Brain microvascular endothelial cell (primary cell): ENCODE results near the gene SNRPB2.

ENCODE experiments used
- DNase-seq: peaks from one replicate; pipeline ENCODE4 v3.0.0-alpha.2; 2020
- H3K27ac ChIP-seq: fragments of 250-450 bp; sonication (Bioruptor Pico); 2 replicates; pipeline ENCODE4 v1.5.1; 2020; ENCODE audit warnings: mild to moderate bottlenecking, moderate library complexity
- H3K27me3 ChIP-seq: fragments of 250-450 bp; sonication (Bioruptor Pico); replicated peaks from 2 replicates; pipeline ENCODE4 v1.5.1; 2020; ENCODE audit warnings: mild to moderate bottlenecking
- H3K36me3 ChIP-seq: fragments of 250-450 bp; sonication (Bioruptor Pico); replicated peaks from 2 replicates; pipeline ENCODE4 v1.5.1; 2020; ENCODE audit warnings: mild to moderate bottlenecking
- H3K4me3 ChIP-seq: 2 replicates; pipeline ENCODE4 v1.5.1; 2011; ENCODE audit warnings: low read depth, mild to moderate bottlenecking, control low read depth, low read length, moderate library complexity
- in situ Hi-C: cut with HindIII; loops from 2 replicates; pipeline ENCODE4 v1.10.0; 2017; ENCODE audit warnings: low sequenced_read_pairs, low pct_ligation_motif_present
- TF ChIP-seq, protein P1 (sequence below): IDR thresholded peaks from 2 replicates; pipeline ENCODE4 v1.5.1; 2011; ENCODE audit warnings: low read depth, mild to moderate bottlenecking, moderate library complexity, low read length, control low read depth, inconsistent platforms; ENCODE audit errors: missing control alignments

The SNRPB2 gene

DNA sequence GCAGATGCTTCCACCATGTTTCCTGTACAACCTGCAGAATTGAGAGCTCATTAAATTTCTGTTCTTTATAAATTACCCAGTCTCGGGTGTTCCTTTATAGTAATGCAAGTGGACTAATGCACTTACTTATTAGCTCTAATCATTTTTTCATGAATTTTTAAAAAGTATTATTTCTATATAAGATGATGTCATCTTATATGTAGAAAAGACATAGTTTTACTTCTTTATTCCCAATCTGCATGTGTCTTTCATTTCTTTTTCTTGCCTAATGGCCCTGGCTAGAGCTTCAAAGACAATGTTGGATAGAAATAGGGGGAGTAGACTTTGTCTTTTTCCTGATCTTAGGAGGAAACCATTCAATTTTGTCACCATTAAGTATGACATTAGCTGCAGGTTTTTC, 46.1 kb downstream of the SNRPB2 start:
- Histone ChIP-seq H3K4me3 (no peak overlapping the region), H3K27ac (no peak overlapping the region), H3K36me3 (no peaks in the 10 kb centered on the region), H3K27me3 (no peaks in the 10 kb centered on the region)
- TF ChIP-seq, protein P1, sequence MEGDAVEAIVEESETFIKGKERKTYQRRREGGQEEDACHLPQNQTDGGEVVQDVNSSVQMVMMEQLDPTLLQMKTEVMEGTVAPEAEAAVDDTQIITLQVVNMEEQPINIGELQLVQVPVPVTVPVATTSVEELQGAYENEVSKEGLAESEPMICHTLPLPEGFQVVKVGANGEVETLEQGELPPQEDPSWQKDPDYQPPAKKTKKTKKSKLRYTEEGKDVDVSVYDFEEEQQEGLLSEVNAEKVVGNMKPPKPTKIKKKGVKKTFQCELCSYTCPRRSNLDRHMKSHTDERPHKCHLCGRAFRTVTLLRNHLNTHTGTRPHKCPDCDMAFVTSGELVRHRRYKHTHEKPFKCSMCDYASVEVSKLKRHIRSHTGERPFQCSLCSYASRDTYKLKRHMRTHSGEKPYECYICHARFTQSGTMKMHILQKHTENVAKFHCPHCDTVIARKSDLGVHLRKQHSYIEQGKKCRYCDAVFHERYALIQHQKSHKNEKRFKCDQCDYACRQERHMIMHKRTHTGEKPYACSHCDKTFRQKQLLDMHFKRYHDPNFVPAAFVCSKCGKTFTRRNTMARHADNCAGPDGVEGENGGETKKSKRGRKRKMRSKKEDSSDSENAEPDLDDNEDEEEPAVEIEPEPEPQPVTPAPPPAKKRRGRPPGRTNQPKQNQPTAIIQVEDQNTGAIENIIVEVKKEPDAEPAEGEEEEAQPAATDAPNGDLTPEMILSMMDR, result no peak
- no peak for DNase-seq
- in situ Hi-C loops, result no loop called here

DNA sequence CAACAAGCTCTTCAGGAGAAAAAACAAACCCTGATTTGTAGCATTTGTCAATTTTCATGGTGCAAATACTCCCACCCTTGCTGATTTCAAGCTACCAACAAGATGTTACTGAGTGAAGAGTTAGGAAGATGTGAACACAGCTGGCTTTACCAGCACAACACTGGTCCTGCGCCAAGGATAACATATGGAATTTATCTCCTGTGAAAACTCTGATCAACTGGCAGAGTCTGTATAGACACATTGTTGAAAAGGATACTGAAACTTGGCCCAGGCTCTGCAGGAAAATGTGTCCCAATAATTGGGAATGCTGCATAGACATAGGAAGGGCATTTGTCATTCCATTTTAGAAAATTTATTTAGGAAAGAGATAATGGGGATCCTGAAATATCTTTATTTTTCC, 47.3 kb downstream of the SNRPB2 start:
- Histone ChIP-seq H3K36me3 (no peaks in the 10 kb centered on the region), H3K27me3 (no peaks in the 10 kb centered on the region), H3K4me3 (no peak overlapping the region), H3K27ac (no peak overlapping the region)
- in situ Hi-C loops, result no loop called here
- no peak for DNase-seq
- TF ChIP-seq, protein P1, result no peak

DNA sequence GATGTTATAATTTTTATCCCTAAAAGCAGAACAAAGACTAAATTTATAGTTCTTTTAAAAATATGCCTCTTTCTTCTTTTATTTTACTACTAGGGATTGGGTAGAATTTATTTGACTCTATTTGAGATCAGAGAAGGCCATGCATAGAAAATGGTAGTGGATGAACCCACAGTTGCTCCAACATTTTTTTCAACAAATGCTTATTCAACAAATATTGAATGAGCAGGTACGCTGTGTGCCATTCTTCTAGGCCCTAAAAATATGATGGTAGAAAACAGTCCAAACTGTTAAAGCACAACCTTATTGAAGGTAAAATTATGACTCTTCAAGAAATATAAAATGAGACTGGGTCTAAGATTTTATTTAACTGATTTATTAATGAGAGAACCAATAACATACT, 48.3 kb downstream of the SNRPB2 start:
- H3K27me3 ChIP-seq, result no peaks in the 10 kb centered on the region
- H3K27ac ChIP-seq, result no peak overlapping the region
- in situ Hi-C loops, result no loop called here
- DNase-seq, result no peak
- no peak overlapping the region for H3K4me3 ChIP-seq
- no peaks in the 10 kb centered on the region for H3K36me3 ChIP-seq
- TF ChIP-seq, protein P1, result no peak

DNA sequence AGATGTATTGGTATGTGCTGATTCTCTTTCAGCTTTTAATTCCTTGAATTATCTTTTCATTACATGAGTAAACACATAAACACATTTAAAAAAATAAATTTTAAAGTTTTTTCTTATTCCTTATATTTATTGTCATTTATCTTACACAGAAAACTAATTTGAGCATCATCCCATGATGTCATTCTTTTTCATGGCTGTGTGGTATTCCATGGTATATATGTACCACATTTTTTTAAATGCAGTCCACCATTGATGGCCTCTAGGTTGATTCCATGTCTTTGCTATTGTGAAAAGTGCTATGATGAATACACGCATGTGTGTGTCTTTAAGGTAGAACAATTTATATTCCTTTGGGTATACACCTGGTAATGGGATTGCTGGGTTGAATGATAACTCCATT, 51.7 kb downstream of the SNRPB2 start:
- TF ChIP-seq, protein P1, result no peak
- no peak for DNase-seq
- Histone ChIP-seq H3K36me3 (no peaks in the 10 kb centered on the region), H3K27me3 (no peaks in the 10 kb centered on the region), H3K4me3 (no peak overlapping the region), H3K27ac (no peak overlapping the region)
- in situ Hi-C loops, result no loop called here

DNA sequence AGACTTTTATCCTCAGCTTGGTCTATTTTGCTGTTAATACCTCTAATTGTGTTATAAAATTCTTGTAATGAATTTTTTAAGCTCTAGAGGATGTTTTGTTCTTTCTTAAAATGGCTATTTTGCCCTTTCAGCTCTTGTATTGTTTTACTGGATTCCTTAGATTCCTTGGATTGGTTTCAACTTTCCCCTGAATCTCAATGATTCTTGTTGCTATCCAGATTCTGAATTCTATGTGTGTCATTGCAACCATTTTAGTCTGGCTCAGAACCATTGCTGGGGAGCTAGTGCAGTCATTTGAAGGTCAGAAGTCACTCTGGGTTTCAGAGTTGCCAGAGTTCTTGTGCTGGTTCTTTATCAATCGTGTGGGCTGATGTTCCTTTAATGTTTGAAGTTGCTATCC, 55.4 kb downstream of the SNRPB2 start:
- Histone ChIP-seq H3K36me3 (no peaks in the 10 kb centered on the region), H3K27ac (no peak overlapping the region), H3K4me3 (no peak overlapping the region), H3K27me3 (no peaks in the 10 kb centered on the region)
- TF ChIP-seq, protein P1, result no peak
- in situ Hi-C loops, result no loop called here
- peak; percentile 19 for DNase-seq
